Measurements from ENCODE around the gene KANK4.

- TF ChIP-seq, protein P1, sequence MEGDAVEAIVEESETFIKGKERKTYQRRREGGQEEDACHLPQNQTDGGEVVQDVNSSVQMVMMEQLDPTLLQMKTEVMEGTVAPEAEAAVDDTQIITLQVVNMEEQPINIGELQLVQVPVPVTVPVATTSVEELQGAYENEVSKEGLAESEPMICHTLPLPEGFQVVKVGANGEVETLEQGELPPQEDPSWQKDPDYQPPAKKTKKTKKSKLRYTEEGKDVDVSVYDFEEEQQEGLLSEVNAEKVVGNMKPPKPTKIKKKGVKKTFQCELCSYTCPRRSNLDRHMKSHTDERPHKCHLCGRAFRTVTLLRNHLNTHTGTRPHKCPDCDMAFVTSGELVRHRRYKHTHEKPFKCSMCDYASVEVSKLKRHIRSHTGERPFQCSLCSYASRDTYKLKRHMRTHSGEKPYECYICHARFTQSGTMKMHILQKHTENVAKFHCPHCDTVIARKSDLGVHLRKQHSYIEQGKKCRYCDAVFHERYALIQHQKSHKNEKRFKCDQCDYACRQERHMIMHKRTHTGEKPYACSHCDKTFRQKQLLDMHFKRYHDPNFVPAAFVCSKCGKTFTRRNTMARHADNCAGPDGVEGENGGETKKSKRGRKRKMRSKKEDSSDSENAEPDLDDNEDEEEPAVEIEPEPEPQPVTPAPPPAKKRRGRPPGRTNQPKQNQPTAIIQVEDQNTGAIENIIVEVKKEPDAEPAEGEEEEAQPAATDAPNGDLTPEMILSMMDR (IDR thresholded peaks at IDR 0.05; ENCODE audit: insufficient read depth, low read length, poor library complexity, severe bottlenecking) = no peak
- no peak for TF ChIP-seq EZH2phosphoT487 (conservative IDR thresholded peaks at IDR 0.05; ENCODE audit: low read length)
Observed at GRCh38 chr1:62325081-62325480, 5.8 kb upstream of the KANK4 start.

Data from SU-DHL-6 (cell line).